Measurements from ENCODE around the gene TTF2.

DNA sequence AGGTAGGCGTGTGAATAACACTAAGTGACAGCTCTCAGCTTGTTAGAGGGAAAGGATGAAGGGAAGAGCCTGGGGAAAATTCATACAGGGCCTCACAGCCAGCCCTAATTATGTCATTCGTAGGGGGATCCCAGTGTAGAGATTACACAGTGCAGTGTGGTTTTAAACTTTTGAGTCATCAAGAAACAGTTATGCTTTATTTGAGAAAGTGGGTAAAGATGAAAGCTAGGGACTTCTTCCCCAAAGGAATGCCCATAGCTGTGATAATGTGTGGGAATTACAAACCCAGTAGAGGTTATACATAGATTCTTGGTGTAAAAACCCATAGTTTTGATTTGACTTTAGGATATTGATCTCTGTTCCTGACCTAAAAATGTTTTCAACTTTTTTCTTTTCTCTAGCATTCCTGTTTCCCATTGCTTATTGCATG, 1.9 kb downstream of the TTF2 start:
- TF ChIP-seq CTCF (IDR thresholded peaks at IDR 0.05; ENCODE audit: poor library complexity, severe bottlenecking) (no peak), EZH2 (IDR thresholded peaks at IDR 0.05; ENCODE audit: borderline replicate concordance, insufficient read depth, low read length, poor library complexity, severe bottlenecking) (no peak), EP300 (conservative IDR thresholded peaks at IDR 0.05; ENCODE audit: poor library complexity, severe bottlenecking) (no peak), POLR2AphosphoS5 (IDR thresholded peaks at IDR 0.05) (no peak), RAD21 (conservative IDR thresholded peaks at IDR 0.05) (no peak), SMC3 (conservative IDR thresholded peaks at IDR 0.05; ENCODE audit: poor library complexity) (no peak), TAF1 (IDR thresholded peaks at IDR 0.05; ENCODE audit: low read depth) (no peak)

Measured in neural cell (in vitro differentiated cells).